GM18519 (cell line): ENCODE data around the gene PNMT.
"Not testable (repeated sequence)": the region's sequence is repeated elsewhere in the genome, so short reads cannot be mapped to it uniquely, and the experiment has no call there.

Experiments used
- ATAC-seq: cut with Tn5 transposase; IDR thresholded peaks from one replicate; pipeline ENCODE4 v1.9.1; 2021; ENCODE audit warnings: mild to moderate bottlenecking, moderate library complexity; ENCODE audit not compliant: unreplicated experiment, low FRiP score

Gene PNMT

GRCh38 chr17:39704821-39705551, 36.7 kb downstream of the PNMT start:
- ATAC-seq, result no peak

GRCh38 chr17:39705786-39706348, 37.6 kb downstream of the PNMT start:
- ATAC-seq, result no peak

GRCh38 chr17:39706383-39706782, 38.1 kb downstream of the PNMT start:
- no peak for ATAC-seq

- no peak for ATAC-seq
Observed at GRCh38 chr17:39706921-39707337, 38.7 kb downstream of the PNMT start.

- ATAC-seq, result no peak
Observed at GRCh38 chr17:39709319-39709997, 41.2 kb downstream of the PNMT start.

GRCh38 chr17:39709998-39710964, 42.0 kb downstream of the PNMT start:
- no peak for ATAC-seq

GRCh38 chr17:39711071-39711470, 42.8 kb downstream of the PNMT start:
- ATAC-seq, result not testable (repeated sequence)

GRCh38 chr17:39711851-39712250, 43.6 kb downstream of the PNMT start:
- ATAC-seq, result no peak

- no peak for ATAC-seq
Observed at GRCh38 chr17:39714234-39714633, 46.0 kb downstream of the PNMT start.

- ATAC-seq, result no peak
Observed at GRCh38 chr17:39715375-39716072, 47.3 kb downstream of the PNMT start.

GRCh38 chr17:39716073-39716818, 48.0 kb downstream of the PNMT start:
- ATAC-seq, result no peak

GRCh38 chr17:39716879-39717536, 48.8 kb downstream of the PNMT start:
- no peak for ATAC-seq

- ATAC-seq, result no peak
Observed at GRCh38 chr17:39717660-39718059, 49.4 kb downstream of the PNMT start.

GRCh38 chr17:39719563-39720355, 51.5 kb downstream of the PNMT start:
- ATAC-seq, result no peak
